Measurements from ENCODE around the gene BUB1. TPM values are rescaled to one million over a fixed set of nuclear protein-coding genes. Genes with fewer than 3 reads are reported as not detected.
A peak's percentile ranks its signal among the peaks of the same experiment; 100 is the strongest.
"Not testable (repeated sequence)": the region's sequence is repeated elsewhere in the genome, so short reads cannot be mapped to it uniquely, and the experiment has no call there.

BUB1 gene
- total RNA-seq, 2 donors from 2014 or later: 76.9 to 80.8 TPM

DNA sequence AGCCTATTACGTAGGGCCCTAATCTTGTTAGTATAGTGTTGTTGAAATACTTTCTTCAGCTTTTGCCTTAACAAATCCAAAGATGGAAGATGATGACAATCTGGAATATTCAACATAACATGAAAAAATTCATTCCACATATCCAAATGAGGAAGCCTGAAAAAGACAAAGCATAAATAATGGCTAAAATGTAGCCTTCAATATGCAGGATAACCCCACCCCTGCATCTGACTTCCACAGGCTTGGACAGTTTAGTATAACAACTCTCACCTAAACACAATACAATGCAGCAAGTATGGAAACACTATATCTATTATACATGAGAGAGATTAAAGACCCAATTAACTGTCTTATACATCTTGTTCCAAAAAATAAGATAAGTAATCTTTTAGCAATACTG lies 39.9 kb downstream of the BUB1 start:
- DNase-seq: no peak
- no peaks in the 10 kb centered on the region for H3K4me1 Mint-ChIP-seq (ENCODE audit: low read depth)
- peaks cover 10 to 27% of the 10 kb centered on the region in 2 donors for H3K36me3 Mint-ChIP-seq (ENCODE audit: insufficient read depth in 2 of 2)
- ATAC-seq (replicated peaks in 1 of 2): no peak
- H3K27me3 Mint-ChIP-seq (ENCODE audit: low read depth): no peaks in the 10 kb centered on the region
- H3K9me3 Mint-ChIP-seq: no peaks in the 10 kb centered on the region
- H3K4me3 Mint-ChIP-seq: no peak overlapping the region
- H3K27ac Mint-ChIP-seq: no peak overlapping the region

DNA sequence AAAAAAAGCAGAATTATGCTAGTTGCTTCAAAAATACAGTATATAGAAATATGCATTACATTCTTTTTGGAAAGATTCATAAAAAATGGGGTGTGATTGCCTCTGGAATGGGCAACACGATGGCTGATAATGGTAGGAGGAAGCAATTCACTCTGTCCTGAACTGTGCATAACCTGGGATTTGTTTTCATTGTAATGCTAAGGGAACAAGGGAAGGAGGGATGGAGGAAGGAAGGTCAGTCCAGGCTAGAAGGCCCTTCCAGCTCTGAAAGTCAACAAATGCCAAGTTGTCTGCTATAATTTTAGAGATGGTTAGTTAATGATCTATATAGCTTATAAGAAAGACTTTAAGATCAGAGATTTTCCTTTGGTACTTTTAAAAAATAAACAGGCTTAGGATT lies 40.8 kb downstream of the BUB1 start:
- DNase-seq (no peak), ATAC-seq (replicated peaks in 1 of 2) (no peak)
- Mint-ChIP-seq H3K27me3 (ENCODE audit: low read depth) (no peaks in the 10 kb centered on the region), H3K4me3 (no peak overlapping the region), H3K4me1 (ENCODE audit: low read depth) (no peaks in the 10 kb centered on the region), H3K9me3 (no peaks in the 10 kb centered on the region), H3K27ac (peak overlapping the region; percentile 50), H3K36me3 (ENCODE audit: insufficient read depth in 2 of 2) (peaks cover 8 to 22% of the 10 kb centered on the region in 2 donors)

DNA sequence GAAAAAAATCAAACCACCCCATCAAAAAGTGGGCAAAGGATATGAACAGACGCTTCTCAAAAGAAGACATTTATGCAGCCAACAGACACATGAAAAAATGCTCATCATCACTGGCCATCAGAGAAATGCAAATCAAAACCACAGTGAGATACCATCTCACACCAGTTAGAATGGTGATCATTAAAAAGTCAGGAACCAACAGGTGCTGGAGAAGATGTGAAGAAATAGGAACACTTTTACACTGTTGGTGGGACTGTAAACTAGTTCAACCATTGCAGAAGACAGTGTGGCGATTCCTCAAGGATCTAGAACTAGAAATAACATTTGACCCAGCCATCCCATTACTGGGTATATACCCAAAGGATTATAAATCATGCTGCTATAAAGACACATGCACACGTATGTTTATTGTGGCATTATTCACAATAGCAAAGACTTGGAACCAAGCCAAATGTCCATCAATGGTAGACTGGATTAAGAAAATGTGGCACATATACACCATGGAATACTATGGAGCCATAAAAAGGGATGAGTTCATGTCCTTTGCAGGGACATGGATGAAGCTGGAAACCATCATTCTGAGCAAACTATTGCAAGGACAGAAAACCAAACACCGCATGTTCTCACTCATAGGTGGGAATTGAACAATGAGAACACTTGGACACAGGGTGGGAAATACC lies 41.8 kb downstream of the BUB1 start:
- H3K27ac Mint-ChIP-seq; H3K9me3 Mint-ChIP-seq; H3K4me1 Mint-ChIP-seq (ENCODE audit: low read depth); ATAC-seq (replicated peaks in 1 of 2); H3K4me3 Mint-ChIP-seq; H3K27me3 Mint-ChIP-seq (ENCODE audit: low read depth); DNase-seq: not testable (repeated sequence)
- peaks cover 8 to 19% of the 10 kb centered on the region in 2 donors for H3K36me3 Mint-ChIP-seq (ENCODE audit: insufficient read depth in 2 of 2)

DNA sequence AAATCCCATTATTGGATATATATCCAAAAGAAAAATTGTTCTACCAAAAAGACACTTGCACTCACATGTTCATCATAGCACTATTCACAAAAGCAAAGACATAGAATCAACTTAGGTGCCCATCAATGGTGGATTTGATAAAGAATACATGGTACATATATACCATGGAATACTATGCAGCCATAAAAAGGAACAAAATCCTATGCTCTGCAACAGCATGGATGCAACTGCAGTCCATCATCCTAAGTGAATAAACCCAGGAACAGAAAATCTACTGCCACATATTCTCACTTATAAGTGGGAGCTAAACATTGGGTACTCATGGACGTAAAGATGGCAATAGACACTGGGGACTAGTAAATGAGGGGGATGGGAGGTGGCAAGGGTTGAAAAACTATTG lies 50.5 kb downstream of the BUB1 start:
- H3K27me3 Mint-ChIP-seq (ENCODE audit: low read depth); H3K27ac Mint-ChIP-seq; DNase-seq; H3K9me3 Mint-ChIP-seq; H3K4me1 Mint-ChIP-seq (ENCODE audit: low read depth); H3K4me3 Mint-ChIP-seq; ATAC-seq (replicated peaks in 1 of 2); H3K36me3 Mint-ChIP-seq (ENCODE audit: insufficient read depth in 2 of 2): not testable (repeated sequence)

DNA sequence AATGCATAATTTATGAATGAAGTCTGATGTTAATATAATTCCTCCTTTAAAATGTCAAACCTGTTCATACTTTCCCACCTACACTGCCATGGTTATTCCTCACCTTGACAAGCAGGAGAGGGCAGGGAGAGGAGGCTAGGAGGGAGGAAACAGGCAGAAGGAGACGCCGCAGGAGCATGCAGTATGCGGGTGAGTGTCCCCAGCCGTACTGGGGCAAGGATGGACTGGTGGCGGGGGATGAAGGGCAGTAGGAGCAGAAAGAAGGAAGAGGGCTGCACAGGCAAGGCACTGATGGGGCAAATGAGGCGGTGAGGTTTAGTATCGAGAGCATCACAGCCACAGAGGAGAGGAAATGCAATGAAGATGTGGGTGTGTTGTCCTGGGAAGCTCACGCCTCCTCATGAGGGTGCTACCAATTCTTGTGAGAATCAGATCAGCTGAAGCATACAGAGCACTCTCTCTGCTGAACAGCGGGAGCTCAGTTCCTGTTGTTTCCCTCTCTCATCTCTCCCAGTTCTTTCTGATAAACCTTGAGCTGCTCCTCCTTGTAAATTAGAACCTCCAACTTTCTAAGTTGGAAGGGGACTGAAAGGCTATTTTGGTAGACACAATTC lies 58.4 kb downstream of the BUB1 start:
- H3K4me1 Mint-ChIP-seq (ENCODE audit: low read depth); H3K27ac Mint-ChIP-seq: not testable (repeated sequence)

DNA sequence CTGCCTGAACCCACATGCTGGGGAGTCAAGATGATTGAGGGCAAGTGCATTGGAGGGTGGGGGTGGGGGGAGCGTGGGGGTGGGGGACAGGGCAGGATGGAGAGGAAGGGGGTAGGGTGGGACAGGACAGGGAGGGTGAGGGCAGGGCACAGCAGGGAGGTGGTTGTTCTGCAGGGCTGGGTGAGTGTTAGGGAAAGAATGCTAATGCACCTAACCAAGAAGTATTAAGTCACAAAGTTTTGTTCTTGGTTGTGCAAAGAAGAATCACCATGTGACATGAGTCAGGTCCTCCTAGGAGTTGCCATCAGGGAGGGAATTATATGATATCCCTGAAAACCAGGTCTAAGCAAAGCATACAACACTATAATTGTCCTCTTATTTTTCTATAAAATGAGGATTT lies 63.9 kb downstream of the BUB1 start:
- not testable (repeated sequence) for H3K36me3 Mint-ChIP-seq (ENCODE audit: insufficient read depth in 2 of 2); ATAC-seq (replicated peaks in 1 of 2); H3K27me3 Mint-ChIP-seq (ENCODE audit: low read depth); DNase-seq; H3K4me1 Mint-ChIP-seq (ENCODE audit: low read depth); H3K4me3 Mint-ChIP-seq; H3K9me3 Mint-ChIP-seq; H3K27ac Mint-ChIP-seq

More for the DNA sequence above, 58.4 kb downstream of the BUB1 start:
- H3K4me3 Mint-ChIP-seq; H3K27me3 Mint-ChIP-seq (ENCODE audit: low read depth); DNase-seq; H3K36me3 Mint-ChIP-seq (ENCODE audit: insufficient read depth in 2 of 2); ATAC-seq (replicated peaks in 1 of 2); H3K9me3 Mint-ChIP-seq: not testable (repeated sequence)

DNA sequence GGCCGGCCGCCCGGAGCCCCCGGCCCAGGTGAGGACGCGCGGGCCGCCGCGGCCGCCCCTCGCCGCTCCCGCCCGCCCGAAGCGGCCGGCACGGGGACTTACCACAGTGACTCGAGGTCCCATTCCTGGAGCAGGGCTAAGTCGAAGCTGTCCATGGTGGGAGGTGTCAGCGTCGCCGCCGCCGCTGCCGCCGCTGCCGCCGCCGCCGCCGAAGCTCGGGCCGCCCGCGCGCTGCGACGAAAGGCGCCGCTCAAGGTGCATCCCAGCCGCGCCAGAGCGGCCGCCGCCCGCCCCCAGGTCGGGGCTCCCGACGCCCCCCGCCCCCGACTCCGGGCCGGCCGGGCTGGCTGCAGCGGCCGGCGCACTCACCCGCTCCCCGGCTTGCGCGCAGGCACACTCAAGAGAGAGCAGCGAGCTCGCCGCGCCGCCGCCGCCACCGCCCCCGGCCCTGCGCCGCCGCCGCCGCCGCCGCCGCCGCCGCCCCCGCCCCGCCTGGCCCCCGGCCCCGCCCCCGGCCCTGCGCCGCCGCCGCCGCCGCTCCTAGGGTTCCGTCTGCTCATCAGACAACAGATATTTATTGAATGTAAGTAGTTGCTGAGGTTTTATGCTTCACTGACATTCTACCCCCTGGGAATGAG lies 67.1 kb downstream of the BUB1 start:
- H3K27me3 Mint-ChIP-seq (ENCODE audit: low read depth); H3K36me3 Mint-ChIP-seq (ENCODE audit: insufficient read depth in 2 of 2); H3K9me3 Mint-ChIP-seq; H3K4me1 Mint-ChIP-seq (ENCODE audit: low read depth); H3K27ac Mint-ChIP-seq: not testable (repeated sequence)
- H3K4me3 Mint-ChIP-seq: peak overlapping the region; percentile 24 to 27
- DNase-seq (peak; percentile 12 to 24), ATAC-seq (replicated peaks in 1 of 2) (peak; percentile 77 to 80)

DNA sequence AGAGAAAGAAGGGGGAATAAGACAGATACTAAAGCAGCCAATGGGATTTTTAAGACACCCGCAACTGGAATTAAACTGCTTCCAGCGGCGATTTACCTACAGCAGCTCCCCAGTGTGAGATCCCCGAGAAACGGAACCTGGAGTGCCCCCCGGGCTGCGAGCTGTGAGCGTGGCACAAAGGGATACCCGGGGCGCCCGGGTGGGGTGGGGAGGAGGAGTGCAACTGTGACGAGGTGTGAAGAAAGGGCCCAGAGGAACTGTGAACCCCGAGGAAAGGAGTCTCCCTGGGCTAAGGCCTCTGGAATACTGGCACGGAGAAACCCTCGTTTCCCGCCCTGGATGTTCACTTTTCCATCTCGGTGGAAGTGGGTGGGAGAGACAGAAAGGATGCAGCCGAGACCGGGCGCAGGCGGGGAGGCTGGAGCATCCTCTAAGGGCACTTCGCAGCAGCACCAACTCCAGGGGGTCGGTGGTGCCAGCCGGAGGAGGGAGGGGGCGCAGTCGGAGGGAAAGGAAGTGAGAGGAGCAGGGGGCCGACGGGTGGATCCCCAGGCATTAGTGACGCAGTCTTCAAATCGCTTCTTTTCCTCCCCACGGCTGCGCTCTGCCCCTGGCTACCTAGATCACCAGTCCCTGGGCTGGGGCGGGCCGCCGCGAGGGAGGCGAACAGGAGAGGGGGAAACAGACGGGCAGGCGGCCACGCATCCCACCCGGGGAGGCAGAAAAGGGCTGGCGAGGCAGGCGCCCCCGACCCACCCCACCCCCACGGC lies 67.8 kb downstream of the BUB1 start:
- H3K27me3 Mint-ChIP-seq (ENCODE audit: low read depth); H3K27ac Mint-ChIP-seq; H3K36me3 Mint-ChIP-seq (ENCODE audit: insufficient read depth in 2 of 2); H3K9me3 Mint-ChIP-seq; DNase-seq; H3K4me1 Mint-ChIP-seq (ENCODE audit: low read depth); H3K4me3 Mint-ChIP-seq: not testable (repeated sequence)
- peak; percentile 53 for ATAC-seq (replicated peaks in 1 of 2)

DNA sequence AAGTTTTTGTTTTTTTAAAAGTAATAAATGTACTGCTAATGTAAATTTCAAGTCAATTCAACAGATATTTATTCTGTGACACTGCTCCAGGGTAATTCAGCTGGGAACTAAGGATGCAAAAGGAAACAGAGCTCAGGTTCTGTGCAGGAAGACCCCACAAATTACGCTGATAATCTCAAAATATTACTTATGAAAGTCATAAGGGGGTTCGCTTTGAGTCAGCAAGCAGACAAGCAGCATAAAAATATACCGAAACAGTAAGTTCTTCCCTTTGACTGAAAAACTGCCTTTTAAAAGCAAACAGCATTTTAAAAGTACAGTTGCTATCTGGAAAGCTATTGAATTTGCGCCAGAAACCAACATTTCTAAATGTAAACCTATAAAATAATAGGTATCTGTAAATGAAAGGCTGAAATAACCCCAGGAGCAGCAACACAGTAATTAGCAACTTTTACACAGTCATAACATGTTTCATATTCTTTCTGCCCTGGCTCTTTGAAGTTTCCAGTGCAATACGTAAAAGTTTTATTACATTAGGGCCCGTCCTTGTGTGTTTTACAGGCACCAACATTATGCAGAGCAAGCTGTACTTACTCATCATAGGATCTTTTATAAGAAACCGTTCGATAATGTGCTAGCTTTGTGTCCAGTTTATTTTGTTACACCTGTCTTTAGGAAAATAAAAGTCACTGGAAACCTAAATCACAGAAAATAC lies 68.9 kb downstream of the BUB1 start:
- not testable (repeated sequence) for H3K9me3 Mint-ChIP-seq; DNase-seq; H3K36me3 Mint-ChIP-seq (ENCODE audit: insufficient read depth in 2 of 2); H3K4me3 Mint-ChIP-seq; H3K4me1 Mint-ChIP-seq (ENCODE audit: low read depth); H3K27ac Mint-ChIP-seq; H3K27me3 Mint-ChIP-seq (ENCODE audit: low read depth); ATAC-seq (replicated peaks in 1 of 2)

DNA sequence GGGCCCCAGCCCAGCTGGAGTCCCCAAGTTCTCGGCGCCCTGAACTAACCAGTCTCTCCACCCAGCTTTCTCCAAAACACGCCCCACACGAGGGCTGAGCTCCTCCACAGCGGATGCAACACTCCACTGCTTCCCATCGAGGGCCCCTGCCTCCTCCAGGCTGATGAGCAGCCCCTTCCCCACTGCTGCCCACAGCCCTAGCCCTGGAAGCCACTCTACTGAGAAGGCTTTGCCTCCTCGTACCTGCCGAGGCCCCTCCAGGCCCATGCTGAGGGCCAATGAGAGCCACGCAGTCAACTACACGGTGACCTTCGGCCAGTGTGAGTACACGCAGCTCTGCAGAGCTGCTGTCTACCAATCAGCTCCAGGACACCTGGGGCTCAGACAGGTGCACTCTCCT lies 72.8 kb downstream of the BUB1 start:
- not testable (repeated sequence) for ATAC-seq (replicated peaks in 1 of 2)

DNA sequence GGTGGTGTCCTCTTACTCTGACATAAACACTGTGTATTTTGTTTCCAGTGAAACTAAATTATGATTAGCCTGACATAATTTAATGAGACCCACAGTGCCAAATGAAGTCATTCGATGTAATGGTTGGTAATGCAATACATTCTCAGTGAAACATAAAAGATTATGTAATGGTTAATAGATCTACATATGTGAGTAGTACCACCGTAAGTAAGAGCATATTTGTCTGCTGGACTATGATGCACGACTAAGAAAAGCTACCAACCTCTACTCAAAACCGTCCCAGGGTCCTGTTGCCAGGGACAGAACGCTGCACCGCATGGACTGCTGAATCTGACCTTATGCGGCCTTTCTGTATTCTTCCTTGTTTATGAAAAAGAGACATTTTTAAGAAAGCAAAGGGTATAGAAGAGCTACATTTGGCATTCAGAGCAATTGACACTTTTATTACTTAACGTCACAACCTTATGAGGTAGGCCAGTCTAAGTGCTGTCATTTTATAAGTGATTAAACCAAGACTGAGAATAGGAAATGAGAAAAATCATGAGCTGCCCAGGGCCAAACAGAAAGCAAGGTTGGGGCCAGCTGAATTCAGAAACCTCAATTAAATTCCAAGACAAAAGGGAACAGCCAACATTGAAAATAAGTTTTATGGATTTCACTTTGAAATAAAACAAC lies 73.8 kb downstream of the BUB1 start:
- H3K27ac Mint-ChIP-seq; H3K4me3 Mint-ChIP-seq; H3K4me1 Mint-ChIP-seq (ENCODE audit: low read depth); DNase-seq; H3K9me3 Mint-ChIP-seq; H3K36me3 Mint-ChIP-seq (ENCODE audit: insufficient read depth in 2 of 2); H3K27me3 Mint-ChIP-seq (ENCODE audit: low read depth); ATAC-seq (replicated peaks in 1 of 2): not testable (repeated sequence)

More for the DNA sequence above, 72.8 kb downstream of the BUB1 start:
- H3K27me3 Mint-ChIP-seq (ENCODE audit: low read depth); H3K4me1 Mint-ChIP-seq (ENCODE audit: low read depth); H3K27ac Mint-ChIP-seq; H3K9me3 Mint-ChIP-seq; H3K4me3 Mint-ChIP-seq; DNase-seq; H3K36me3 Mint-ChIP-seq (ENCODE audit: insufficient read depth in 2 of 2): not testable (repeated sequence)

DNA sequence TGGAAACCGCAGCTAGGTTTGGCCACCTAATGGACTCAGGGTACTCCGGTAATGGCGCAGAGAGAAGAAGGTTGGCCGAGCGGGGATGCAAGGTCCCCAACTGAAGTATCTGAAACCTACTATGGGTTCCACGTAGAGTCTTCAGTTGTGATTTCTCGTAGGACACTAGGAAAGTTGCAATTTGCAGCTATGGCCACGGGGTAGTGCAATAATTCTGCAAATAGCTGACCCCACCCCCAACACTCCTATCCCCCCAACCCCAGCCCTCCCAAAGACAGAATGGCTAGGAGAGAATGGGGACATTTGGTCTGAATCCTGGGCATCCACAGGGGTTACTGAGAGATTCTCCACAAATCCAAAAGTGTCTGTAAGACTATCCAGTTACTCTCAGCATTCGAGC lies 75.7 kb downstream of the BUB1 start:
- ATAC-seq (replicated peaks in 1 of 2); H3K4me1 Mint-ChIP-seq (ENCODE audit: low read depth); DNase-seq; H3K9me3 Mint-ChIP-seq; H3K4me3 Mint-ChIP-seq; H3K27me3 Mint-ChIP-seq (ENCODE audit: low read depth); H3K36me3 Mint-ChIP-seq (ENCODE audit: insufficient read depth in 2 of 2); H3K27ac Mint-ChIP-seq: not testable (repeated sequence)
